ENCODE data around the gene HADHA. TPM values are rescaled to one million over a fixed set of nuclear protein-coding genes. Genes with fewer than 3 reads are reported as not detected.

HADHA gene
- total RNA-seq (2022; extraction: Qiagen RNA extraction; ENCODE audit: low read depth): 120 to 145 TPM (median 123 TPM) in 5 replicates

GRCh38 chr2:26244309-26245230, at the start of gene HADHA, which contains the start of gene HADHB:
TSS of gene HADHA (minus strand) at chr2:26244632. CDS start at chr2:26244596, 36 bp downstream.
TSS of gene HADHB (plus strand) at chr2:26244939. CDS start at chr2:26254255, 9,316 bp downstream.

GRCh38 chr2:26172871-26173775, 71.3 kb downstream of the HADHA start, which contains the start of gene GAREM2:
TSS of gene GAREM2 (plus strand) at chr2:26173088. CDS start at chr2:26173221, 133 bp downstream.

Other genes starting within 250 kb of the HADHA start
- 287 to 392 TPM (median 326 TPM) in 5 replicates for gene RAB10, start 210.5 kb downstream of the HADHA start, total RNA-seq (2022; extraction: Qiagen RNA extraction; ENCODE audit: low read depth)
- gene GAREM2, start 71.5 kb downstream of the HADHA start, total RNA-seq (2022; extraction: Qiagen RNA extraction; ENCODE audit: low read depth): 7.5 to 9.7 TPM (median 7.6 TPM) in 5 replicates
- 90.8 to 104 TPM (median 102 TPM) in 5 replicates for gene HADHB, start 307 bp upstream of the HADHA start, total RNA-seq (2022; extraction: Qiagen RNA extraction; ENCODE audit: low read depth)
- gene SELENOI, start 101.5 kb upstream of the HADHA start, total RNA-seq (2022; extraction: Qiagen RNA extraction; ENCODE audit: low read depth): 18.5 to 23.1 TPM (median 21.7 TPM) in 5 replicates
- 0.09 to 0.31 TPM (median 0.12 TPM) in 5 replicates for gene ADGRF3, start 102.2 kb upstream of the HADHA start, total RNA-seq (2022; extraction: Qiagen RNA extraction; ENCODE audit: low read depth)
- 0.20 to 0.50 TPM (median 0.26 TPM) in 4 of 5 replicates, not detected in the other for gene DRC1, start 157.3 kb upstream of the HADHA start, total RNA-seq (2022; extraction: Qiagen RNA extraction; ENCODE audit: low read depth)
- gene OTOF, start 233.5 kb upstream of the HADHA start, total RNA-seq (2022; extraction: Qiagen RNA extraction; ENCODE audit: low read depth): 0.06 to 0.12 TPM (median 0.07 TPM) in 5 replicates